Stimulated activated CD8-positive, alpha-beta memory T cell treated with anti-CD3 and anti-CD28 coated beads, Interleukin-15, amount 100 ng/mL, for 1 hour (primary cell): ENCODE data around the gene TM9SF3.

Source experiments
- DNase-seq: peaks from one replicate; pipeline ENCODE4 v3.0.0-alpha.2; 2020; ENCODE audit warnings: low read depth

The TM9SF3 gene

DNA sequence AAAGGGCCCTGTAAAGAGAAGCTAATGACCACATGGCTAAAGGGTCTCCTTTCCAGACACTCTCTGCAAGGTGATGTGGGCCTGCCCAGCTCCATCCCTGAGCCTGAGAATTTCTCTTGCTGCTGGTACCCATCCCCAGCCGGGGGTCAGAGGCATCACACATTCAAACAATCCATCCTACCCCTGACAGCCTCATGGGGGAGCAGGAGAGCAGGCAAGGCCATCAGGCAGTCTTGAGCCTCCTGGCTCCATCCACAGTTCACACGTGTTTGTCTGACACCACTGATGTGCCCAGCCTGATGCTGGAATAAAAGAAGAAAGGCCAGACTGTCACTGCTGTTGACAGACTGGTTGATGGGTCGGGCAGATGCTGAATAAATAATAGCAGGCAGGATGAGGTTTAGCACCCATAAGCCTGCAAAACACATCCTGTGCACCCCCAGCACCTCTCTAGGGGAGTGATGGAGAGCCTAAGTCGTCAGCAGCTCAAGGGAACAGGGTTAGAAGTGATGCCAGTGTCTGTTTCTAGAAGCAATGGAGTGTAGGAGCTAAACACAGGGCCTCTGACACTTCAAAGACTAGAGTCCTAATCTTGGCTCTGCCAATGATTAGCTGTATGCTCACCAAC is 116.6 kb downstream of the TM9SF3 start:
- no peak for DNase-seq

DNA sequence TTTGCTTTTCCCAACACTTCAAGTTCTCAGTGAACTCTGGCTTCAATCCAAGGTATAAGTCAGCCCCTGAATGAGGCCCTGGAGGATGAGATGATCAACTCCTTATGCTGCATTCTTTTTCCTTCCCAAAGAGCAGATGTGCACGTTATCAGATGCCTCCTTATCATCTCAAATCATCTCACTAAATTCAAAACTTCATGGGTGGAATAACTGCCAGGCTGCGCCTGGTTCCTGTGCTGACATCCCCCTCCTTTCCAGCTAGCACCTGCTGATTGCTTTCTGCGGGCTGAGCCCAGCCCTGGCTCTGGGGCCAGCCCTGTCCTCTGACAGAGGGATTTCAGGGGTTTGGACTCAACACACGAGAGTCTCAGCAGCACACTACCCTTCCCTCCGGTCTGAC is 118.0 kb downstream of the TM9SF3 start:
- DNase-seq, result no peak
